ENCODE results near the gene EGFL7.
"Not testable (repeated sequence)": the region's sequence is repeated elsewhere in the genome, so short reads cannot be mapped to it uniquely, and the experiment has no call there.

DNA sequence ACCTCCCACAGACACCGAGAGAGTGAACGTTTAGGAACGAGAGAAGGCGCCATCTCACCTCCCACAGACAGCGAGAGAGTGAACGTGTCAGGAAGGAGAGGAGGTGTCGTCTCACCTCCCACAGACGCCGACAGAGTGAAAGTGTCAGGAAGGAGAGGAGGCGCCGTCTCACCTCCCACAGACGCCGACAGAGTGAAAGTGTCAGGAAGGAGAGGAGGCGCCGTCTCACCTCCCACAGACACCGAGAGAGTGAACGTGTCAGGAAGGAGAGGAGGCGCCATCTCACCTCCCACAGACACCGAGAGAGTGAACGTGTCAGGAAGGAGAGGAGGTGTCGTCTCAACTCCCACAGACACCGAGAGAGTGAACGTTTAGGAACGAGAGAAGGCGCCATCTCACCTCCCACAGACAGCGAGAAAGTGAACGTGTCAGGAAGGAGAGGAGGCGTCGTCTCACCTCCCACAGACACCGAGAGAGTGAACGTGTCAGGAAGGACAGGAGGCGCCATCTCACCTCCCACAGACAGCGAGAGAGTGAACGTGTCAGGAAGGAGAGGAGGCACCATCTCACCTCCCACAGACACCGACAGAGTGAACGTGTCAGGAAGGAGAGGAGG is 30.1 kb upstream of the EGFL7 start:
- TF ChIP-seq, protein P1, sequence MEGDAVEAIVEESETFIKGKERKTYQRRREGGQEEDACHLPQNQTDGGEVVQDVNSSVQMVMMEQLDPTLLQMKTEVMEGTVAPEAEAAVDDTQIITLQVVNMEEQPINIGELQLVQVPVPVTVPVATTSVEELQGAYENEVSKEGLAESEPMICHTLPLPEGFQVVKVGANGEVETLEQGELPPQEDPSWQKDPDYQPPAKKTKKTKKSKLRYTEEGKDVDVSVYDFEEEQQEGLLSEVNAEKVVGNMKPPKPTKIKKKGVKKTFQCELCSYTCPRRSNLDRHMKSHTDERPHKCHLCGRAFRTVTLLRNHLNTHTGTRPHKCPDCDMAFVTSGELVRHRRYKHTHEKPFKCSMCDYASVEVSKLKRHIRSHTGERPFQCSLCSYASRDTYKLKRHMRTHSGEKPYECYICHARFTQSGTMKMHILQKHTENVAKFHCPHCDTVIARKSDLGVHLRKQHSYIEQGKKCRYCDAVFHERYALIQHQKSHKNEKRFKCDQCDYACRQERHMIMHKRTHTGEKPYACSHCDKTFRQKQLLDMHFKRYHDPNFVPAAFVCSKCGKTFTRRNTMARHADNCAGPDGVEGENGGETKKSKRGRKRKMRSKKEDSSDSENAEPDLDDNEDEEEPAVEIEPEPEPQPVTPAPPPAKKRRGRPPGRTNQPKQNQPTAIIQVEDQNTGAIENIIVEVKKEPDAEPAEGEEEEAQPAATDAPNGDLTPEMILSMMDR (CRISPR knock-in tag; IDR thresholded peaks at IDR 0.05): not testable (repeated sequence)
- TF ChIP-seq, protein P2, sequence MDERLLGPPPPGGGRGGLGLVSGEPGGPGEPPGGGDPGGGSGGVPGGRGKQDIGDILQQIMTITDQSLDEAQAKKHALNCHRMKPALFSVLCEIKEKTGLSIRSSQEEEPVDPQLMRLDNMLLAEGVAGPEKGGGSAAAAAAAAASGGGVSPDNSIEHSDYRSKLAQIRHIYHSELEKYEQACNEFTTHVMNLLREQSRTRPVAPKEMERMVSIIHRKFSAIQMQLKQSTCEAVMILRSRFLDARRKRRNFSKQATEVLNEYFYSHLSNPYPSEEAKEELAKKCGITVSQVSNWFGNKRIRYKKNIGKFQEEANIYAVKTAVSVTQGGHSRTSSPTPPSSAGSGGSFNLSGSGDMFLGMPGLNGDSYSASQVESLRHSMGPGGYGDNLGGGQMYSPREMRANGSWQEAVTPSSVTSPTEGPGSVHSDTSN (CRISPR knock-in tag; IDR thresholded peaks at IDR 0.05): not testable (repeated sequence)
- TF ChIP-seq ZBTB1 (CRISPR knock-in tag; IDR thresholded peaks at IDR 0.05; ENCODE audit: borderline replicate concordance); MAZ (IDR thresholded peaks at IDR 0.05; ENCODE audit: borderline replicate concordance, low read depth, low read length); MAZ (CRISPR knock-in tag; IDR thresholded peaks at IDR 0.05; ENCODE audit: low read depth); SIN3A (IDR thresholded peaks at IDR 0.05; ENCODE audit: borderline replicate concordance, low read depth, low read length); EZH2 (conservative IDR thresholded peaks at IDR 0.05; ENCODE audit: low read depth, low read length); MAX (IDR thresholded peaks at IDR 0.05); KLF6 (CRISPR knock-in tag; IDR thresholded peaks at IDR 0.05); POLR2A (IDR thresholded peaks at IDR 0.05; ENCODE audit: insufficient read depth in 1 of 2, low read depth in 2 of 2, low read length in 2 of 2); EP300 (IDR thresholded peaks at IDR 0.05; ENCODE audit: low read depth in 2 of 2, low read length in 2 of 2); EP300 (CRISPR knock-in tag; IDR thresholded peaks at IDR 0.05; ENCODE audit: borderline replicate concordance): not testable (repeated sequence)

Data from HepG2 (cell line).